ENCODE measurements around the gene TNFRSF1A. TPM values are rescaled to one million over a fixed set of nuclear protein-coding genes. Genes with fewer than 3 reads are reported as not detected.
A peak's percentile ranks its signal among the peaks of the same experiment; 100 is the strongest.

Gene TNFRSF1A
- total RNA-seq, 1 donor from 2014 or later: 185 TPM

- Histone ChIP-seq H3K27me3 (no peaks in the 10 kb centered on the region), H3K36me3 (peaks cover 29% of the 10 kb centered on the region), H3K9me3 (no peaks in the 10 kb centered on the region), H3K27ac (peak overlapping the region; percentile 99), H3K4me1 (peaks cover 71% of the 10 kb centered on the region), H3K4me3 (peak overlapping the region; percentile 100)
- ATAC-seq: no peak
- no peak for DNase-seq
- intact Hi-C loops (cut with DNase I): no loop called here
- TF ChIP-seq CTCF (IDR thresholded peaks at IDR 0.05): no peak
Observed at GRCh38 chr12:6337958-6338433, 3.9 kb downstream of the TNFRSF1A start.

- DNase-seq (peak; percentile 75), ATAC-seq (peak; percentile 1)
- no peaks in the 10 kb centered on the region for H3K9me3 ChIP-seq
- peaks cover 37% of the 10 kb centered on the region for H3K36me3 ChIP-seq
- peaks cover 68% of the 10 kb centered on the region for H3K4me1 ChIP-seq
- intact Hi-C loops (cut with DNase I): no loop called here
- H3K27ac ChIP-seq: peak overlapping the region; percentile 99
- no peaks in the 10 kb centered on the region for H3K27me3 ChIP-seq
- no peak for TF ChIP-seq CTCF (IDR thresholded peaks at IDR 0.05)
- H3K4me3 ChIP-seq: peak overlapping the region; percentile 100
Observed at GRCh38 chr12:6336889-6337853, 4.7 kb downstream of the TNFRSF1A start.

- intact Hi-C loops (cut with DNase I): no loop called here
- no peaks in the 10 kb centered on the region for H3K27me3 ChIP-seq
- peak overlapping the region; percentile 99 for H3K27ac ChIP-seq
- TF ChIP-seq CTCF (IDR thresholded peaks at IDR 0.05): no peak
- DNase-seq (peak; percentile 97), ATAC-seq (peak; percentile 83)
- peaks cover 46% of the 10 kb centered on the region for H3K36me3 ChIP-seq
- no peaks in the 10 kb centered on the region for H3K9me3 ChIP-seq
- peaks cover 74% of the 10 kb centered on the region for H3K4me1 ChIP-seq
- H3K4me3 ChIP-seq: peak overlapping the region; percentile 100
Observed at GRCh38 chr12:6336079-6336888, 5.6 kb downstream of the TNFRSF1A start.

GRCh38 chr12:6335451-6336078 is 6.3 kb downstream of the TNFRSF1A start:
- no peaks in the 10 kb centered on the region for H3K9me3 ChIP-seq
- peaks cover 53% of the 10 kb centered on the region for H3K36me3 ChIP-seq
- DNase-seq (peak; percentile 90), ATAC-seq (peak; percentile 54)
- TF ChIP-seq CTCF (IDR thresholded peaks at IDR 0.05): peak; percentile 51
- peak overlapping the region; percentile 100 for H3K4me3 ChIP-seq
- H3K27me3 ChIP-seq: no peaks in the 10 kb centered on the region
- peak overlapping the region; percentile 99 for H3K27ac ChIP-seq
- intact Hi-C loops (cut with DNase I): no loop called here
- H3K4me1 ChIP-seq: peaks cover 79% of the 10 kb centered on the region

- Histone ChIP-seq H3K27me3 (no peaks in the 10 kb centered on the region), H3K4me3 (peak overlapping the region; percentile 100), H3K4me1 (peaks cover 79% of the 10 kb centered on the region), H3K9me3 (no peaks in the 10 kb centered on the region), H3K36me3 (peaks cover 59% of the 10 kb centered on the region), H3K27ac (peak overlapping the region; percentile 99)
- DNase-seq (no peak), ATAC-seq (no peak)
- no peak for TF ChIP-seq CTCF (IDR thresholded peaks at IDR 0.05)
- intact Hi-C loops (cut with DNase I): no loop called here
Observed at GRCh38 chr12:6334940-6335450, 6.9 kb downstream of the TNFRSF1A start.
